ENCODE data around the gene XKR3.
"Not testable (repeated sequence)": the region's sequence is repeated elsewhere in the genome, so short reads cannot be mapped to it uniquely, and the experiment has no call there.

The XKR3 gene

GRCh38 chr22:16804882-16805281, 20.3 kb downstream of the XKR3 start:
- DNase-seq (ENCODE audit: low spot score) = no peak

GRCh38 chr22:16803255-16803917, 21.8 kb downstream of the XKR3 start:
- DNase-seq (ENCODE audit: low spot score) = no peak

GRCh38 chr22:16801571-16801970, 23.6 kb downstream of the XKR3 start:
- no peak for DNase-seq (ENCODE audit: low spot score)

- no peak for DNase-seq (ENCODE audit: low spot score)
These were observed 24.1 kb downstream of the XKR3 start for GRCh38 chr22:16801088-16801487.

- no peak for DNase-seq (ENCODE audit: low spot score)
These were observed 24.9 kb downstream of the XKR3 start for GRCh38 chr22:16800358-16800757.

- not testable (repeated sequence) for DNase-seq (ENCODE audit: low spot score)
These were observed 29.7 kb downstream of the XKR3 start for GRCh38 chr22:16795504-16795903.

- DNase-seq (ENCODE audit: low spot score) = no peak
These were observed 31.4 kb downstream of the XKR3 start for GRCh38 chr22:16793831-16794230.

- DNase-seq (ENCODE audit: low spot score) = no peak
These were observed 35.2 kb downstream of the XKR3 start for GRCh38 chr22:16789860-16790493.

- DNase-seq (ENCODE audit: low spot score) = peak; percentile 14
These were observed 41.3 kb downstream of the XKR3 start for GRCh38 chr22:16783930-16784354.

- no peak for DNase-seq (ENCODE audit: low spot score)
These were observed 41.8 kb downstream of the XKR3 start for GRCh38 chr22:16783453-16783852.

- DNase-seq (ENCODE audit: low spot score) = no peak
These were observed 43.4 kb downstream of the XKR3 start for GRCh38 chr22:16781764-16782329.

GRCh38 chr22:16781074-16781763, 44.0 kb downstream of the XKR3 start:
- DNase-seq (ENCODE audit: low spot score) = no peak

- no peak for DNase-seq (ENCODE audit: low spot score)
These were observed 47.8 kb downstream of the XKR3 start for GRCh38 chr22:16777284-16777924.

- DNase-seq (ENCODE audit: low spot score) = no peak
These were observed 49.1 kb downstream of the XKR3 start for GRCh38 chr22:16776080-16776479.

GRCh38 chr22:16774911-16775500, 50.2 kb downstream of the XKR3 start:
- no peak for DNase-seq (ENCODE audit: low spot score)

- DNase-seq (ENCODE audit: low spot score) = not testable (repeated sequence)
These were observed 53.6 kb downstream of the XKR3 start for GRCh38 chr22:16771569-16771968.

- not testable (repeated sequence) for DNase-seq (ENCODE audit: low spot score)
These were observed 57.3 kb downstream of the XKR3 start for GRCh38 chr22:16767927-16768326.

GRCh38 chr22:16762224-16762623, 63.0 kb downstream of the XKR3 start:
- DNase-seq (ENCODE audit: low spot score) = not testable (repeated sequence)

- DNase-seq (ENCODE audit: low spot score) = not testable (repeated sequence)
These were observed 64.8 kb downstream of the XKR3 start for GRCh38 chr22:16760416-16760815.

GRCh38 chr22:16749282-16749681, 75.9 kb downstream of the XKR3 start:
- not testable (repeated sequence) for DNase-seq (ENCODE audit: low spot score)

- not testable (repeated sequence) for DNase-seq (ENCODE audit: low spot score)
These were observed 76.9 kb downstream of the XKR3 start for GRCh38 chr22:16748160-16748929.
